ENCODE measurements around the gene LRRC18.

Gene LRRC18

GRCh38 chr10:48939790-48940325, at the start of gene LRRC18:
Gene LRRC18 (minus strand): TSS chr10:48939840. CDS start chr10:48914155, 25,685 bp downstream.
- no peak for DNase-seq (ENCODE audit: low read depth in 3 of 3)

- no peak for DNase-seq (ENCODE audit: low read depth in 3 of 3)
These were observed 46.0 kb upstream of the LRRC18 start for GRCh38 chr10:48985621-48986158.

- no peak for DNase-seq (ENCODE audit: low read depth in 3 of 3)
These were observed 44.2 kb upstream of the LRRC18 start for GRCh38 chr10:48983648-48984351.

GRCh38 chr10:48982584-48982983, 42.9 kb upstream of the LRRC18 start:
- no peak for DNase-seq (ENCODE audit: low read depth in 3 of 3)

GRCh38 chr10:48981310-48981907, 41.8 kb upstream of the LRRC18 start:
- no peak for DNase-seq (ENCODE audit: low read depth in 3 of 3)

GRCh38 chr10:48978318-48978717, 38.7 kb upstream of the LRRC18 start:
- no peak for DNase-seq (ENCODE audit: low read depth in 3 of 3)

GRCh38 chr10:48976196-48976595, 36.6 kb upstream of the LRRC18 start:
- no peak for DNase-seq (ENCODE audit: low read depth in 3 of 3)

GRCh38 chr10:48974510-48975156, 35.0 kb upstream of the LRRC18 start:
- no peak for DNase-seq (ENCODE audit: low read depth in 3 of 3)

- DNase-seq (ENCODE audit: low read depth in 3 of 3), result no peak
These were observed 33.4 kb upstream of the LRRC18 start for GRCh38 chr10:48973065-48973464.

GRCh38 chr10:48970654-48971053, 31.0 kb upstream of the LRRC18 start:
- no peak for DNase-seq (ENCODE audit: low read depth in 3 of 3)

- DNase-seq (ENCODE audit: low read depth in 3 of 3), result no peak
These were observed 30.4 kb upstream of the LRRC18 start for GRCh38 chr10:48970046-48970445.

GRCh38 chr10:48968036-48968435, 28.4 kb upstream of the LRRC18 start:
- no peak for DNase-seq (ENCODE audit: low read depth in 3 of 3)

GRCh38 chr10:48965460-48965859, 25.8 kb upstream of the LRRC18 start:
- no peak for DNase-seq (ENCODE audit: low read depth in 3 of 3)

GRCh38 chr10:48964038-48964437, 24.4 kb upstream of the LRRC18 start:
- DNase-seq (ENCODE audit: low read depth in 3 of 3), result no peak

- no peak for DNase-seq (ENCODE audit: low read depth in 3 of 3)
These were observed 19.1 kb upstream of the LRRC18 start for GRCh38 chr10:48958598-48959190.

- DNase-seq (ENCODE audit: low read depth in 3 of 3), result no peak
These were observed 17.9 kb upstream of the LRRC18 start for GRCh38 chr10:48957361-48958151.

- no peak for DNase-seq (ENCODE audit: low read depth in 3 of 3)
These were observed 12.1 kb upstream of the LRRC18 start for GRCh38 chr10:48951707-48952106.

- DNase-seq (ENCODE audit: low read depth in 3 of 3), result no peak
These were observed 8.9 kb upstream of the LRRC18 start for GRCh38 chr10:48948470-48949037.

- DNase-seq (ENCODE audit: low read depth in 3 of 3), result no peak
These were observed 8.2 kb upstream of the LRRC18 start for GRCh38 chr10:48947690-48948469.

- DNase-seq (ENCODE audit: low read depth in 3 of 3), result no peak
These were observed 7.4 kb upstream of the LRRC18 start for GRCh38 chr10:48946891-48947500.
